Mucosa of descending colon (tissue), 3 donors: ENCODE results near the gene NFIA. TPM values are rescaled to one million over a fixed set of nuclear protein-coding genes. Genes with fewer than 3 reads are reported as not detected.
"Not testable (repeated sequence)": the region's sequence is repeated elsewhere in the genome, so short reads cannot be mapped to it uniquely, and the experiment has no call there.

Experiments
- ATAC-seq: fragments of 200-7000 bp; cut with Tn5 transposase; one replicate; pipeline ENCODE4 v1.9.1; 2020; ENCODE audit warnings: mild to moderate bottlenecking, moderate library complexity
- DNase-seq, 3 donors: peaks; one replicate each; pipeline ENCODE4 v3.0.0-alpha.2; 2020
- H3K36me3 ChIP-seq: fragments of 200-600 bp; one replicate; pipeline ENCODE4 v1.8.0; 2021; ENCODE audit warnings: low read depth, mild to moderate bottlenecking
- H3K4me1 ChIP-seq: fragments of 200-600 bp; one replicate; pipeline ENCODE4 v1.8.0; 2021; ENCODE audit warnings: low read depth, mild to moderate bottlenecking
- H3K4me3 ChIP-seq: fragments of 200-600 bp; one replicate; pipeline ENCODE4 v1.8.0; 2021; ENCODE audit warnings: mild to moderate bottlenecking
- H3K9me3 ChIP-seq: fragments of 200-600 bp; one replicate; pipeline ENCODE4 v1.8.0; 2021; ENCODE audit warnings: mild to moderate bottlenecking
- CTCF ChIP-seq: fragments of 200-600 bp; IDR thresholded peaks from one replicate; pipeline ENCODE4 v1.8.0; 2022; ENCODE audit warnings: antibody characterized with exemption, mild to moderate bottlenecking
- intact Hi-C, 2 donors: fragments of 100-400 bp; cut with DNase I in 1 of 2; cut with micrococcal nuclease in 1 of 2; formaldehyde crosslinking; loops; one replicate each; pipeline versions ENCODE4 v1.11.0 to v1.11.1; 2022; cut with DNase I, micrococcal nuclease
- total RNA-seq, 3 donors: library from RNA; stranded (reverse); fragmentation: NEBNext Ultra II Directional in 2 of 3; extraction: Animal tissue kit (Norgen Biotek cat#: 25700) in 2 of 3; gene quantifications; one replicate each; pipeline versions ENCODE4 v1.2.1 to v1.2.4, GENCODE V29; 2021 to 2023
- donor health status: DM: no; HTN: no; CAD: no; lungs with moderate emphysema.
- donor health status: DM: no; HTN: no; CAD: no.
- donor health status: DM: no; HTN: yes; CAD: no.

NFIA gene
- total RNA-seq, 3 donors from 2014 or later = 46.4 to 145 (median 51.1) TPM

GRCh38 chr1:61277121-61277690 is 194.8 kb downstream of the NFIA start:
- Histone ChIP-seq H3K36me3 (no peaks in the 10 kb centered on the region), H3K9me3 (no peaks in the 10 kb centered on the region), H3K4me1 (no peaks in the 10 kb centered on the region), H3K4me3 (no peak overlapping the region)
- DNase-seq = no peak
- no peak for TF ChIP-seq CTCF
- ATAC-seq = no peak
- intact Hi-C loops = no loop called here

GRCh38 chr1:61278503-61278902 is 196.1 kb downstream of the NFIA start:
- intact Hi-C loops, H3K4me1 ChIP-seq, ATAC-seq, H3K4me3 ChIP-seq, H3K36me3 ChIP-seq, H3K9me3 ChIP-seq, DNase-seq: not testable (repeated sequence)

- H3K4me3 ChIP-seq = no peak overlapping the region
- TF ChIP-seq CTCF = no peak
- intact Hi-C loops = no loop called here
- H3K4me1 ChIP-seq = no peaks in the 10 kb centered on the region
- no peaks in the 10 kb centered on the region for H3K36me3 ChIP-seq
- no peak for DNase-seq
- ATAC-seq = no peak
- H3K9me3 ChIP-seq = no peaks in the 10 kb centered on the region
These were observed 196.6 kb downstream of the NFIA start for GRCh38 chr1:61278966-61279365.

- Histone ChIP-seq H3K9me3 (no peaks in the 10 kb centered on the region), H3K4me3 (no peak overlapping the region), H3K4me1 (no peaks in the 10 kb centered on the region), H3K36me3 (no peaks in the 10 kb centered on the region)
- DNase-seq (no peak), ATAC-seq (no peak)
- intact Hi-C loops = no loop called here
- TF ChIP-seq CTCF = no peak
These were observed 197.2 kb downstream of the NFIA start for GRCh38 chr1:61279570-61279969.

GRCh38 chr1:61280452-61280851 is 198.1 kb downstream of the NFIA start:
- Histone ChIP-seq H3K9me3 (no peaks in the 10 kb centered on the region), H3K4me3 (no peak overlapping the region), H3K36me3 (no peaks in the 10 kb centered on the region), H3K4me1 (no peaks in the 10 kb centered on the region)
- intact Hi-C loops = no loop called here
- ATAC-seq (no peak), DNase-seq (no peak)
- TF ChIP-seq CTCF = no peak

- Histone ChIP-seq H3K4me3 (no peak overlapping the region), H3K9me3 (no peaks in the 10 kb centered on the region), H3K4me1 (no peaks in the 10 kb centered on the region), H3K36me3 (no peaks in the 10 kb centered on the region)
- ATAC-seq (no peak), DNase-seq (no peak)
- TF ChIP-seq CTCF = no peak
- intact Hi-C loops = no loop called here
These were observed 200.0 kb downstream of the NFIA start for GRCh38 chr1:61282387-61282786.
